NCI-H128 (cell line): ENCODE data around the gene PFDN2.

Source experiments
- DNase-seq: peaks from one replicate; lab custom pipeline; 2025; ENCODE audit not compliant: unreplicated experiment; lab: John Stamatoyannopoulos, UW

PFDN2 gene

DNA sequence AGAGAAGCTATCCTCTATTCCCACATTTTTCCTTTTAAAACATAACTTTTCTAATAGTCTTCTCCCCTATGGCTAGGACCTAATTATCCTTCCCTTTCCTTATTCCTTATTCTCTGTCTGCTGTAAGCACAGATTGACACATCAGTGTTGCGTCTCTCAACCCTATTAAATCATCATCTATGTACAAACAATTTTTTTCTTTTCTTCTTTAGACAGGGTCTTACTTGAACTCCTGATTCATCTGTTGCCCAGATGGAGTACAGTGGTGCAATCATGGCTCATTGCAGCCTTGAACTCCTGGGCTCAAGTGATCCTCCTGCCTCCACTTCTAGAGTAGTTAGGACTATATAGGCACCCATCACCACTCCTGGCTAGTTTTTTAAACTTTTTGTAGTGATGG is 11.4 kb downstream of the PFDN2 start:
- DNase-seq = no peak

DNA sequence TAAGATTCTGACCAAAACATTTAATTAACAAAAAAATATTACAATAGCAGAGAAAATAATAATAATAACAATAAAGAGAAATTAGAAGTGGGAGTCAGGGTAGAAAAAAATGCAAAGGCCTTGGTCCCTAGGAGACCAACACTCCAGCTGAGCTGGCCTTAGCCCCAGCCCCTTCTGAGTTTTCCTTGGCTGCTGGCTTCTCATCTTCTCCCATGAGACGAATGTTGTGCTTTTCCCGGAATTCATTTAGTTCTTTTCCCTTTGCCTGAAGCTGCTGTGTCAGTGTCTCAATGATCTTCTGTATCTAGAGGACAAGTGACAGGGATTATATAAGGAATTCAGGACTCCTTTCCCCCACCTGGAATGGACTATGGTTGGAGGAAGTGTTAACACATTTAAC is 17.3 kb downstream of the PFDN2 start:
- no peak for DNase-seq

DNA sequence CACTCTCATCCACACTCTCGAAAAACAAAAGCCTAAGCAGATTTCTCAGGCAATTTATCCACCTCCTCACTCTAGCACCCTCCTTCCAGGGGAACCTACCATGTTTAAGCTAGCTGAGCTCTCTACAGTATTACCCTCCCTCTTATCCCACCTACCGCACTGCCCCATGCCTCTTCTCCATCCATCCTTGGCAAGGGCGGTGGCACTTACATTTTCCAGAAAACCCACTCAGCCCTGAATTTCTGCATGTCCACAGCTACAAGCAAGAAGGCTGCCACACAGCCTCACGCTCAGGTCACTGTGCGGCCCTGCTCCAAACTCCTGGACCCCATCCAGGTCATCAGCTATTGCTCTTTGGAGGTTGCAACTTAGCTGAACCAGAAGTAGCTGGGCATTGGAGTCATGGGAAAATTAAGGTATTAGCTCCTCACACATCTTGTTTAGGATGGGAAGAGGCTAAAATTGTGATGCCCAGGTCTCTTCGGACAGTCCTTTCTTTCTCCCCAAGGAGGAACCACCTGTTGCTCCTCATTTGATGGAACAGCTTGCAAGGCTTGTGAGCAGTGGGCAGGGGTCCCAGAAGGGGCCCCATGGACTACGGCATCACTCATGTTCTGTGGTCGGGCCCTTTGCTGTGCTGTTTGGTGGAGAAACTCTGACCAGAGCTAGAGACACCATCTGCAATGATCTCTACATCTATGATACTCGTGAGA is 18.6 kb downstream of the PFDN2 start:
- no peak for DNase-seq

DNA sequence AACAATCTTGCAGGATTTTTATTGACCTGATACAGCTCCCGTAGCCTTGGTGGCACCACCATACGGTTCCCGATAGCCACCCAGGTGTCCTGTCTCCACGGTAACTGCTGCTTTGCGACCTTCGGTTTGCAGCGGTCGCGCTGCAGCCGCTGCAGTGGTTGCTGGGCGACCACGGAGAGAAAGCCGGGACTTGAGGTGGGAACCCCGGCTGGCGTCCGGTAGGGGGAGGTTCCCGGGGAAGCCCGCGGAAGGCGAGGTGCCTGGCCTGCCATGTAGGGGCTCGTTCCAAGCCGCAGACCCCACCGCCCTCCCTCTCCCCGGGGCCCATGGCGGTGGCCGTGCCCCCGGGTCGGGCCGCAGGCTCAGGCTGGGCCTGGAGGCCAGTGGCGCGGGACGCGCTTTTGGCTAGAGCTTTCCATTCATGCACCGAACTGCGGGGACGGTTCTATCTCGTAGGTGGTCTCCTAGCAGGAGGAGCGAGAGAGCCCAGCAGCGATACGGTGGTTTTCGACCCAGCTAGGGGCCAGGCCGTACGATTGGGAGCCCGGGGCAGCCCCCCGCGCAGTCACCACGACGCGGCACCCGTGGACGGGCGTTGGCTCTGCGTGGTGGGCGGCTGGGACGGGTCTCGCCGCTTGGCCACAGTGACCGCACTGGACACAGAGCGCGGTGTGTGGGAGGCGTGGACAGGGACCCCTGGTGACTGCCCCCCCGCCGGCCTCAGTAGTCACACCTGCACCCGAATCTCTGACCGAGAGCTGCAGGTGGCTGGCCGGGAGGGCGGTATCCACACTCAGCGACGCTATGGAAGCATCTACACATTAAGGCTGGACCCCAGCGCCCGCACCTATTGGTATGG is 19.4 kb downstream of the PFDN2 start, which contains the start of gene KLHDC9:
Gene KLHDC9 (plus strand): TSS at position 152 of the 859 bp plus-strand sequence. CDS start 175 bp downstream, at position 327.
- DNase-seq = peak; percentile 80

DNA sequence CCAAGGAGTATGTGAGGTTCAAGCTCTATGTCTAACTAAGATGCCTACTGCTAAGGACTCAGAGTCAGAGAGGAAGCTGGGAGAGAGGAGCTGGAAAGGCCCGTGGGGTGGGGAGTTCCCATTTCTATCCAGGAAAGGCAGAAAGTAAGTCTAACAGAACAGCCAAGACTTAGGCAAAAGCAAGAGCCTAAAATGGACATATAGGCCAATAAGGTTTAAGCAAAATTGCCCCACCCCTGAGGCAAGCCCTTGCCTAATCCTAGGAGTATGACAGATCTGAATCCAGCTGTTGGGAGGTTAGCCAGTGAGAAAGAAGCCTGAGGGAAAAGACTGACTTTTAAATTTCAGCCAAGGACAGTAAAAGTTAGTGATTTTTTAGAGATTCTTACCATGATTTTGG is 21.3 kb downstream of the PFDN2 start:
- DNase-seq = no peak

DNA sequence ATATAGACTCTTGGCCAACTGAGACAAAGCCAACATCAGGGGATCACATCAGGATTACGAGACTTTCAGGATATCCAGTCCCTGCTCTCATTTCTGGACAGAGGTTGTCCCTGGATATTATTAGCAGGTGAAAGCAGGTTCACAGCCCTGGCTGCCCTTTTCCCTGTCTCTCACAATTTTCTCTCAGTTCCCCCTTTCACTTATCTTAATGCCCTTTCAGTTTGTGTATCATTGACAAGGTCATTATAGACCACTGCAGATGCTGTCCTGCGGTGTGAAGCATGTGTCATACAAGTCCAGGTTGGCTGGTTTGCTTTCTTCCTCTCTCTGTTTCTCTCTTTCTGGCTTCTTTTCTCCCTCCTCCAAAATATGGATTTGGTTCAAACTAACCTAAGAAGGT is 21.8 kb downstream of the PFDN2 start:
- no peak for DNase-seq

DNA sequence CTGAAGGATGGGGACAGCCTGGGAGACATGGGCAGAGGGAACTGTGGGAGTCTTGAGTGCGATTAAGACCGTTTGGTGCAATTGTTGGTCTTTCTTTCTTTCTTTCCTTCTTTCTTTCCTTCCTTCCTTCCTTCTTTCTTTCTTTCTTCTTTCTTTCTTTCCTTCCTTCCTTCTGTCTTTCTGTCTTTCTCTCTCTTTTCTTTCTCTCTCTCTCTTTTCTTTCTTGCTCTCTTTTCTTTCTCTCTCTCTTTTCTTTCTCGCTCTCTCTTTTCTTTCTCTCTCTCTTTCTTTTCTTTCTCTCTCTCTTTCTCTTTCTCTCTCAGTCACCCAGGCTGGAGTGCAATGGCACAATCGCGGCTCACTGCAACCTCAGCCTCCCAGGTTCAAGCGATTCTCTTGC is 22.6 kb downstream of the PFDN2 start:
- DNase-seq = no peak

DNA sequence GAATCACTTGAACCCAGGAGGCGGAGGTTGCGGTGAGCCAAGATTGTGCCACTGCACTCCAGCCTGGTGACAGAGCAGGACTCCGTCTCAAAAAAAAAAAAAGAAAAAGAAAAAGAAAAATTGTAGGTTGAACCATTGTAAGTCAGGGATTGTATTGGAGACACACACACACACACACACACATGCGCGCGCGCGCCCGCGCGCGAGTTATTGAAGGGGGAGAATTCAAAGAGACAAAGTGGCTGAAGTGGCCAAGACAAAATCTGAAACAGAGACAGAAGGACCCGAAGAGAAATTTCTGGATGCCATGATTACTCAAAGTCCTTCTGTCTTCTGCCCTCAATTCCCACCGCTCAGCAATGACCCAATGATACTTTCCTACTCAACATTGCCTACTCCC is 23.4 kb downstream of the PFDN2 start:
- no peak for DNase-seq

DNA sequence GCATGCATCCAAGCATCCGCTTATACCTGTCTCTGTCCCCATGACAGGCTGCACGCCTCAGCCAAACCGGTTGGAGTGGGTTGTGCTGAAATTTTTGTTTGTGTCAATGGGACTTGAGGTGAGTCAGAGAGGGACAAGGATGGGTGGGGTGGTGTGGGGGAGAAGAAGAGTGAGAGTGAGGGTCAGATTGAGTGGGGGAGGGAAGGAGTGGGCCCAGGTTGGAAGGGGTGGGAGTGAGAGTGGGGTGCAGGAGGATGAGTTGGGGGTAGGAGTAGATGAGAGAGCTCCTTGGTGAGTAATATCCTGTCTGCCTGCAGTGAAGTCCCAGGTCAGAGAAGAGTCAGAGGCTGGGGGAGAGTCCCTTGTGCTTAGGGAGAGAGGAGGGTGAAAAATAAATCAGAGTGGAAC is 25.2 kb downstream of the PFDN2 start:
- no peak for DNase-seq

DNA sequence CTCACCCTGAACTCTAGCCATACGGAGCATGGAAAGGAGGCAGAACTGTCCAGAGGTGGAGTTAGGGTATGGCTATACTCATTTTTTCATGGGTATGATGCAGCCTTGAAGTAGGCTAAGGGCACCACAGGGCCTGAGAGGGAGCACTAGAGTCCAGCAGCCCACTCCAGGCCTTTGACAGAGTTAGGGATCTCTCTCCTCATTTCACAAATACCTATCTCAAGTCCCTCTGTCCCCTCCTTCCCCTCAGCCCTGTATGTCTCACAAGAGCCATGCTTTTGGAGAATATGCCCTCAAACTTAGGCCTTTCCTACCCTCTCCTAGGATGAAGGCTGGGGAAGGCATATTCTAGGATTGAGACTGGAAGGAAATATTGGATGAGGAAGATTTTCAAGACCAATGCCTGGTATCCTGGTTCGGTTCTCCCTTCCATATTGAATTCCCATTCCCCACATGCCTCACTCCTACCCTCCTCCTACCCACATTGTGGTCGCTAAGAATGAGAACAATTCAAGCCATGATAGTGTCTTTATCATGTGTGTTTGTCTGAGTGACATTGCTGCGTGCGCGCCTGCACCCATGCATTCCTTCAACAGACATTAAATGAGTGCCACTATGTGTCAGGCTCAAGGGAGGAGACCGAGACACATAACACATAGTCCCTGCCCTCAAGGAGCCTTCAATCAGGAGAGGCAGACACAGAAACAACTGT is 25.9 kb downstream of the PFDN2 start:
- no peak for DNase-seq

DNA sequence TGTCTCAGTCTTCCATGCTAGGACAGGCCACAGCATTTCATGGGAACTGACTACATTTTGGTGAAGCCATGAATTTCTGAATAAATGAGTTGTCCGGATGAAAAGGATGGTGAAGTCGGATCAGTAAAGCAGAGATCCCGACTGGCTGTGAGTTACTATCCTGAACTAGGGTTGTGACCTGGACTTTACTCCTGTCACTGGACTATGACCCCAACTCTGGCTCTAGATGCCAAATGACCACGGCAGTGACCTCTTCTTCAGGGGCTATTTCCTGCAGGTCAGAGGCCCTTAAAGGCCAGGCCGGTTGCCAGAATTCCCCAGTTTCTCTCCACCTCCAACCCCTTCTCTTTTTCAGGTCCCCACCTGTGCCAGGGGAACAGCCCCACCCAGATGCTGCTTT is 26.7 kb downstream of the PFDN2 start:
- DNase-seq = no peak

DNA sequence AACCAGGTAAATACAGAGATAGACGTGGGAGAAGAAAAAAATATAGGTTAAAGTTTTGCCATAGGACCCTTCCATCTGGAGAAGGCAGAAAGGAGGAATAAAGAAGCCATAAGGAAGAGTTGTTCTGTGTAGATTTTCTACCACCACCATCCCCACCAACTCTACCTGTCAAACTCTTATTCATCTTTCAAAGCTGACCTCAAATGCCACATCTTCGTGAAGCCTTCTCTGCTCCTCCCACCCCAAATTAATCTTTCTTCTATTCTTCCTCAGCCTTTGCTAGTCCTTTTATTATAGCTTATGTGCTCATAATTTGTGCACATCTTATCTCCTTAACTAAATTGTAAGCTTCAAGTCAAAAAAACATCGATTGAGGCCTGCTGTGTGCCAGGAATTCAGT is 27.2 kb downstream of the PFDN2 start:
- DNase-seq = no peak

DNA sequence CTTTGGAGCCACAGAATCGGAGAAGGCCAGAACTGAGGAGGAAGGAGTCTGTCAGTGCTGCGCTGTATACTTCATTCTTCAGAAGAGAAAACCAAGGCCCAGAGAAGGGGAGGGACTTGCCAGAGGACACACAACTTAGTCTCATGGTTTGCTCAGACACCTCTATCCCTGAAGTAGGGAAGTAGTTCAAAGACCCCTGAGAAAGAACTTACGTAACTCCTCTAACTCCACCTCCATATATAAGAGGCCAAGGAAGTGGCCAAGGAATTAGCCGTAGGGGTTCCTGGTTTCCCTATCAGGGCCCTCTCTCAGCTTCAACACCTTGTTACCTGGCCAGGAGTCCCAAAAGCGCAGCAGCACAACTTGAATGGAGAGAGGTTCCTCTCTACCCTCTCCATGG is 27.9 kb downstream of the PFDN2 start:
- DNase-seq = no peak

DNA sequence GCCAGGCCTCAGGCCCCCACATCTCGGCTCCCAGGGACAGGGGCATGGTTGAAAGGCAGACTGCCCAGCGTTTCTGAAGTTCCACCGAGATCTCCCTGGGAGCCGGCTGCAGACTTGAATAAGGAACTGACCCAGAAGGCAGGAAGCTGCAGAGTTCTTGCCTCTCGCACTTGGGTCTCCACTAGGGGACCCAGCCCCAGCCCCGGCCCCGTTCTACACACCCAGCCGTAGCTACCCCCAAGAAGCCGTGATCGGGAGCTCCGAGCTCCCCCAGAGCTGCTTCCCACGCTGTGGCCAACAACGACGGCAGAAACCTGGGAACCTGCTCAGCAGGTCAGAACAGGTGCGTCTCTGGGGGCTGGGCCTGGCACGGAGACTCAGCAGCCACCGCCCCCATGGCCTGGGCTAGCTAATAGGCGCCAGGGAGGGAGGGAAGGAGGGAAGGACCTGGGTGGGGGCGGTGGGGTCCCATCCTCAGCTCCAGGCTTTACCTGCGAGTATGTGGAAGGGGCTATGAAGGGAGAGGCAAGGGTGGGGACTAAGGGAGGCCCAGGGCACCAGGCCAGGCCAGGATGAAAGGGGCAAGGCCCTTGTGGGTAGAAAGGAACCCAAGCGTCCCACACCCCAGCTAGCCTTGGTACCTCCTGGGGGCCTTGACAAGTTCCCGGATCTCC is 28.4 kb downstream of the PFDN2 start, which contains the start of gene NECTIN4:
Gene NECTIN4 (minus strand): TSS at position 308 of the 674 bp plus-strand sequence. CDS start 262 bp downstream, at position 46.
- no peak for DNase-seq

DNA sequence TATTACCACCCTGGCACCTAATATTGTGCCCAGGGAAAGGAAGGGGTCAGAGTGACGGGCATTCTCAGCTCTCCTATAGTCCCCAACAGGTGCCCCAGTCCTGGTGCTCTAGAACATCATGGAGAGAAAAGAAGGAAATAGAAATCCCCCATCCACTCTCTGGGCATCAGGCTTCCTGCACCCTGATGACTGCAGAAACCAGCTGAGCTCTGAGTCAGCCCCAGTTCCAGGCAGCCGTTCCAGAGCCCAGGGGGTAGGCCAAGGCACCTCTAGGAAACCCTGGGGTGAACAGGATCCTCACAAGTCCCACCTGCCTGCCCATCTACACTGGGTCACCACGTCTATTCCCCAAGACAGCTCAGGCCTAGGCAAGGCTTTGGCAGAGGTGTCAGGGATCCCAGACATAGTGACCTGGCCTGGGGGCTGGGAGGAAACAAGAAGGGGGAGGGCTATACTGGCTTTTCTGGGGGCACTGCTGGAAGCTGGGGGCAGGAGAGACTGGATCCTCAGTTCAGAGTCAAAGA is 29.2 kb downstream of the PFDN2 start:
- DNase-seq = no peak

DNA sequence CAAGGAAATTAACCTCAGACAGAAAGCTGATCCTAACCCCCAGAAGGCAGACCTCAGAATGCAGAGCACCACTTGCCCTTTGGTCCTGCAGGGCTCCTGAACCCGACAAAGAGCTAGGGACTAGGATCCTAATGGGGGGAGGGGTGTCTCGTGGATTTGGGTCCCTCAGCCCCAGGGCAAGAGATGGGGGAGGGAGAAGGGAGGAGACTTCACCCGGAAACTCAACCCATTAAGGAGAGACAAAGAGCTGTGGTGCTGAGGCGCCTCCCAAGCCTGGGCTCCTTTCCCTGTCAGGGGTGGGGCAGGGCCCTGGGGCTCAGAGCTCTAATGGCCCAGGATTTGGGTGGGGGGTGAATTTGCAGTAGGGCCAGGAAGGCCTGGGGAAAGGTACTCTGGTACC is 31.4 kb downstream of the PFDN2 start:
- no peak for DNase-seq

DNA sequence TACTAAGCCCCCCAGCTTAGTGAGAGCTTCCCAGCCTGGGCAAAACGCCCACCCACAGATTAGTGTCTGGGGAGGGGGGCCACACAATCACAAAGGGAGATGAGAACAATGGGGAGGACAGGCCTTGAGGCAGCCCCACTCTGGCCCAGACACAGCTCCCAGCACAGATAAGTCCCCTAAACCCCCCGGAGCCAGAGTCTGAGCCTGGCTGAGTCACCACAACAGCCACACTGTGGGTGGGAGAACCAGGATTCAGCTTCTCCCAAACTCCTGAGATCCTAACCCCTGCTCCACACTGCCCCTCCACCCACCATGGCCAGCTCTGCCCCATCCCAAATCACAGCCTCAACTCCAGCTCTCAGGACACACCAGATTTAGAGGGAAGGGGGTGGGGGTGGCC is 32.7 kb downstream of the PFDN2 start:
- DNase-seq = no peak

DNA sequence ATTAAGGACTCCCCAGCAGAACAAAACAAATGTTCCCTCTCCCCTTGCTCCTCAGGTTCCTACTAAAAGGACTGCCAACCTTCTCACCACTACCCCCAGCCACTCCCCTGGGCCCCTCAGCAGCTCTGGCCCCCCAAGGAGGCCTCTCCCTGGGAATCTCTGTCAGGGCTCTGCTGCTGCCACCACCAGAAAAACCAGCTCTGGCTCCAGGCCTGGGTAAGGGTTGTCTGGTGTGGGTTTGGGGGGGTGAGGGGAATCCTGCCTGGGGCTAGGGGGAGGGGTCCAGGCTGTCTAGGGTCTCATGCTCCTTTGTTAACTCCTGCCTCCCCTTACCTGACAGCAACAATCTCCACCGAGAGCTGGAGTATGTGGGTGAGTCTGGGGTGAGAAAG is 33.2 kb downstream of the PFDN2 start:
- DNase-seq = no peak

DNA sequence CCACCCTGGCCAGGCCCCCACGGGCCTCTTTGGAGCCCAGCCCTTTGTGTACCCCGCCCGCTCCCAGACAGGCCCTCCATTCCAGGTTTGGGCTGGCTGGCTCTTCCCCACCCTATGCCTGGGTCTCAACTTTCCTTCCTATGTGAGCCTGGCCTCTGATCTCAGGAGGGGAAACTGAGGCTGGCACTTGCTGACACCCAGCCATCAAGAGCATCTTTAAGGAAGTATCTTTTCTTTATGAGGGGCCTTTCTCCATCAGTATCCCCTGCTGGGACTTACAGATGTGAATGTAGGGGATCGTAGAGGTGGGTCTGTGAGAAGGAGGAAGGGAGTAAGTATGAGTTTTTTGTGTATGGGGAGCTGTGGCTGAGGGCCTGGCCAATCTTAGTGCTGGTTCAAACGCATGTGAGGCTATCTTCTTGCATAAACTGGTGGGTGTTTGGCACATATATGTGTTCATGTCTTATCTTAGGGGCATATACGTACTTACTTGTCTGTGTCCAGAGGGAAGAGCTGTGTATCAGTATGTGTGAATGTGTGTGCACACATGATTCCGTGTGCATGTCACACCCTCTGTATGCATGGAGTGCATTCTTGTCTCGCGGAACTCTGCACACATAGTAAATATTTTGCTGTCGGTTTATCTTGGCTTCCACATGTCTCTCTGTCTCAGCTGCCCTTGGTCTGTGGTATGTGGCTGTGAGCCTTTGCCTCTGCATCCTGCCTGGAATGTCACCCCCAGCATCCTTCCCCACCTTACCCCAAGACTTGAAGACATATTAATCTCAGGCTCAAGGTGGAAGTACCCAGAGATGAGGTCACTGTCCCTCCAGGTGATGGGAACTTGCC is 33.9 kb downstream of the PFDN2 start:
- no peak for DNase-seq
